Spleen (tissue), 11 donors: ENCODE data around the gene C10orf88. TPM values are rescaled to one million over a fixed set of nuclear protein-coding genes. Genes with fewer than 3 reads are reported as not detected.

ENCODE experiments used
- DNase-seq: peaks from one replicate; pipeline ENCODE4 v3.0.0-alpha.2; 2020
- H3K27ac ChIP-seq, 8 donors: fragments of 200-600 bp; sonication (generic) in 7 of 8; 1 replicate in 4 of 8; 2 replicates in 4 of 8; pipeline versions ENCODE4 v1.5.0 to v1.8.0; 2016 to 2021; ENCODE audit warnings: inconsistent platforms in 4 of 8, mild to moderate bottlenecking in 4 of 8, moderate library complexity in 1 of 8
- H3K27me3 ChIP-seq, 7 donors: fragments of 200-600 bp; sonication (generic) in 6 of 7; replicated peaks in 1 of 7; 1 replicate in 4 of 7; 2 replicates in 3 of 7; pipeline versions ENCODE4 v1.5.0 to v1.8.0; 2016 to 2021; ENCODE audit warnings: inconsistent platforms in 3 of 7, mild to moderate bottlenecking in 1 of 7
- H3K36me3 ChIP-seq, 6 donors: fragments of 200-600 bp; sonication (generic) in 5 of 6; 1 replicate in 4 of 6; 2 replicates in 2 of 6; pipeline versions ENCODE4 v1.5.0 to v1.8.0; 2016 to 2021; ENCODE audit warnings: inconsistent platforms in 2 of 6
- H3K4me1 ChIP-seq, 6 donors: fragments of 200-600 bp; sonication (generic) in 5 of 6; 1 replicate in 3 of 6; 2 replicates in 3 of 6; pipeline versions ENCODE4 v1.5.0 to v1.8.0; 2016 to 2021; ENCODE audit warnings: inconsistent platforms in 3 of 6
- H3K4me3 ChIP-seq, 8 donors: fragments of 200-600 bp; sonication (generic) in 7 of 8; 1 replicate in 4 of 8; 2 replicates in 4 of 8; pipeline versions ENCODE4 v1.5.0 to v1.8.0; 2016 to 2021; ENCODE audit warnings: inconsistent platforms in 4 of 8, mild to moderate bottlenecking in 4 of 8, moderate library complexity in 2 of 8
- H3K9me3 ChIP-seq, 8 donors: fragments of 200-600 bp; sonication (generic) in 7 of 8; 1 replicate in 4 of 8; 2 replicates in 4 of 8; pipeline versions ENCODE4 v1.5.0 to v1.8.0; 2016 to 2021; ENCODE audit warnings: inconsistent platforms in 4 of 8
- CTCF ChIP-seq, 11 experiments: fragments of 200-600 bp in 7 of 11; fragments of 450-650 bp in 4 of 11; sonication (generic) in 4 of 11; IDR thresholded peaks in 8 of 11; conservative IDR thresholded peaks in 3 of 11; 1 replicate in 7 of 11; 2 replicates in 4 of 11; pipeline versions ENCODE4 v1.4.0 to v1.8.0; 2016 to 2021; ENCODE audit warnings: antibody characterized with exemption in 11 of 11, inconsistent platforms in 4 of 11, mild to moderate bottlenecking in 1 of 11
- POLR2A ChIP-seq, 3 donors: fragments of 450-650 bp; IDR thresholded peaks; one replicate each; pipeline ENCODE4 v1.5.1; 2017; ENCODE audit warnings: antibody characterized with exemption in 3 of 3, mild to moderate bottlenecking in 1 of 3
- POLR2AphosphoS5 ChIP-seq, 3 donors: sonication (generic); formaldehyde crosslinking; IDR thresholded peaks; one replicate each; pipeline ENCODE4 v1.5.1; 2017; ENCODE audit warnings: antibody characterized with exemption in 3 of 3
- WGBS, 5 donors: extraction: QIAGEN DNeasy Blood & Tissue Kit in 3 of 5; methylation state at CpG; one replicate each; pipeline versions ENCODE4 v1.1.5 to v1.1.7; 2013 to 2018; 5-methylcytosine and 5-hydroxymethylcytosine counted together
- intact Hi-C: fragments of 100-400 bp; cut with DNase I; formaldehyde crosslinking; loops from one replicate; pipeline ENCODE4 v1.15.0; 2023; ENCODE audit warnings: low total_unique reads
- polyA plus RNA-seq, 3 donors: library from polyadenylated mRNA; stranded (reverse); fragments of 200-250 nt; gene quantifications; one replicate each; pipeline ENCODE4 v1.2.1, GENCODE V29; 2013
- total RNA-seq, 7 donors: library from RNA; depleted of rRNA in 3 of 7; stranded (reverse); fragments of >200 nt in 3 of 7; fragmentation: NEBNext Ultra II Directional in 4 of 7; extraction: Animal tissue kit (Norgen Biotek cat#: 25700) in 4 of 7; gene quantifications; one replicate each; pipeline versions ENCODE4 v1.1.0 to v1.2.1, GENCODE V29; 2016 to 2021
- donor health status: healthy with polysubstance abuse.
- donor health status: DM: no; HTN: no; CAD: no; lungs with moderate emphysema.
- donor health status: DM: no; HTN: no; CAD: no.
- donor health status: Bipolar disorder and iron deficiency.
- donor health status: healthy.
- donor health status: DM: no; HTN: no; CAD: no.
- donor health status: DM: yes; HTN: yes; CAD: no.

Gene C10orf88
- total and polyA plus RNA-seq, 10 donors: 4.7 to 10.2 (median 7.0) TPM

- no peaks in the 10 kb centered on the region for H3K27me3 ChIP-seq
- DNase-seq: no peak
- 49 to 72% (median 60%) methylated on average over 6 of the region's 6 CpGs for WGBS, 5 donors
Measured at GRCh38 chr10:122931088-122931906, 22.7 kb downstream of the C10orf88 start.

GRCh38 chr10:122930140-122930539 is 23.9 kb downstream of the C10orf88 start:
- peaks cover 0 to 16% (median 0%) of the 10 kb centered on the region in 6 donors for H3K36me3 ChIP-seq
- no peaks in the 10 kb centered on the region for H3K27me3 ChIP-seq
- H3K27ac ChIP-seq: no peak overlapping the region
- H3K4me3 ChIP-seq: no peak overlapping the region
- no peak for TF ChIP-seq POLR2AphosphoS5 (IDR thresholded peaks at IDR 0.05)
- TF ChIP-seq CTCF (IDR thresholded peaks at IDR 0.05 in 8 of 11, conservative IDR thresholded peaks at IDR 0.05 in 3 of 11): no peak
- TF ChIP-seq POLR2A (IDR thresholded peaks at IDR 0.05): no peak
- no peaks in the 10 kb centered on the region for H3K4me1 ChIP-seq
- WGBS, 5 donors: 94 to 100% (median 100%) methylated on average over 1 of the region's 1 CpG
- no peak for DNase-seq
- intact Hi-C loops: no loop called here
- no peaks in the 10 kb centered on the region for H3K9me3 ChIP-seq

More at GRCh38 chr10:122931088-122931906, 22.7 kb downstream of the C10orf88 start:
- H3K9me3 ChIP-seq: no peaks in the 10 kb centered on the region
- no peak overlapping the region for H3K4me3 ChIP-seq
- peaks cover 0 to 27% (median under 1%) of the 10 kb centered on the region in 6 donors for H3K36me3 ChIP-seq
- intact Hi-C loops: no loop called here
- H3K27ac ChIP-seq: no peak overlapping the region
- TF ChIP-seq POLR2AphosphoS5 (IDR thresholded peaks at IDR 0.05) (no peak), CTCF (IDR thresholded peaks at IDR 0.05 in 8 of 11, conservative IDR thresholded peaks at IDR 0.05 in 3 of 11) (no peak), POLR2A (IDR thresholded peaks at IDR 0.05) (no peak)
- no peaks in the 10 kb centered on the region for H3K4me1 ChIP-seq

- 67 to 75% (median 72%) methylated on average over 2 of the region's 2 CpGs; no CpG with 5 or more reads in 1 of the 5 donors for WGBS, 5 donors
- intact Hi-C loops: no loop called here
- TF ChIP-seq POLR2A (IDR thresholded peaks at IDR 0.05) (no peak), CTCF (IDR thresholded peaks at IDR 0.05 in 8 of 11, conservative IDR thresholded peaks at IDR 0.05 in 3 of 11) (no peak), POLR2AphosphoS5 (IDR thresholded peaks at IDR 0.05) (no peak)
Measured at GRCh38 chr10:122915700-122916099, 38.3 kb downstream of the C10orf88 start.

GRCh38 chr10:122911889-122912484 is 42.0 kb downstream of the C10orf88 start:
- H3K27me3 ChIP-seq: no peaks in the 10 kb centered on the region
- no peaks in the 10 kb centered on the region for H3K9me3 ChIP-seq
- WGBS, 5 donors: 22 to 37% (median 29%) methylated on average over 4 to 5 of the region's 5 CpGs
- H3K36me3 ChIP-seq: no peaks in the 10 kb centered on the region
- DNase-seq: no peak
- H3K27ac ChIP-seq: no peak overlapping the region
- no peaks in the 10 kb centered on the region for H3K4me1 ChIP-seq
- TF ChIP-seq POLR2A (IDR thresholded peaks at IDR 0.05) (no peak), CTCF (IDR thresholded peaks at IDR 0.05 in 8 of 11, conservative IDR thresholded peaks at IDR 0.05 in 3 of 11) (no peak), POLR2AphosphoS5 (IDR thresholded peaks at IDR 0.05) (no peak)
- intact Hi-C loops: no loop called here
- no peak overlapping the region for H3K4me3 ChIP-seq

More at GRCh38 chr10:122915700-122916099, 38.3 kb downstream of the C10orf88 start:
- no peaks in the 10 kb centered on the region for H3K4me1 ChIP-seq
- H3K9me3 ChIP-seq: peaks cover 0 to 4% (median 0%) of the 10 kb centered on the region in 8 donors
- no peaks in the 10 kb centered on the region for H3K36me3 ChIP-seq
- H3K27ac ChIP-seq: no peak overlapping the region
- no peak overlapping the region for H3K4me3 ChIP-seq
- H3K27me3 ChIP-seq: no peaks in the 10 kb centered on the region
- DNase-seq: no peak
